Neural cell (in vitro differentiated cells): ENCODE results near the gene ANKRD1.

ENCODE experiments used
- EP300 ChIP-seq: fragments of 450-650 bp; conservative IDR thresholded peaks from 2 replicates; pipeline ENCODE4 v1.6.1; 2014; ENCODE audit warnings: antibody characterized with exemption, mild to moderate bottlenecking, moderate library complexity; ENCODE audit not compliant: poor library complexity, severe bottlenecking
- EZH2 ChIP-seq: fragments of 200-600, 300-800 bp; shearing (Covaris generic), sonication (generic); IDR thresholded peaks from 2 replicates; pipeline ENCODE4 v1.6.1; 2014; ENCODE audit warnings: antibody characterized with exemption, low read length, borderline replicate concordance, mild to moderate bottlenecking; ENCODE audit not compliant: insufficient read depth, poor library complexity, severe bottlenecking
- POLR2AphosphoS5 ChIP-seq: IDR thresholded peaks from 2 replicates; pipeline ENCODE4 v1.6.1; 2012
- REST ChIP-seq: IDR thresholded peaks from 2 replicates; pipeline ENCODE4 v1.6.1; 2012; ENCODE audit warnings: borderline replicate concordance

GRCh38 chr10:90914992-90915765 lies 5.7 kb downstream of the ANKRD1 start:
- TF ChIP-seq EZH2 (no peak), POLR2AphosphoS5 (no peak), EP300 (no peak), REST (no peak)
